ENCODE data around the gene VCAN. TPM values are rescaled to one million over a fixed set of nuclear protein-coding genes. Genes with fewer than 3 reads are reported as not detected.

Gene VCAN
- total RNA-seq, 4 donors from 2014 or later, result 9.4 to 49.2 (median 10.9) TPM

GRCh38 chr5:83485842-83486241 is 14.3 kb downstream of the VCAN start:
- H3K4me1 ChIP-seq, result no peaks in the 10 kb centered on the region
- intact Hi-C loops (cut with DNase I; ENCODE audit: low total_unique reads) (no loop called here), in situ Hi-C loops (cut with MboI; ENCODE audit: low pct_ligation_motif_present in 1 of 4, low pct_unique_long_range_greater_than_20kb in 1 of 4, low sequenced_read_pairs in 3 of 4) (no loop called here)
- no peaks in the 10 kb centered on the region for H3K9me3 ChIP-seq
- no peaks in the 10 kb centered on the region for H3K36me3 ChIP-seq
- H3K27me3 ChIP-seq, result no peaks in the 10 kb centered on the region
- H3K4me3 ChIP-seq, result no peak overlapping the region
- WGBS, 2 donors (ENCODE audit: low coverage in 1 of 2), result 82 to 87% methylated on average over 2 to 4 of the region's 4 CpGs
- no peak overlapping the region for H3K27ac ChIP-seq
- no peak for DNase-seq
- no peak for TF ChIP-seq EP300 (IDR thresholded peaks at IDR 0.05; ENCODE audit: low read depth)
- no peak for TF ChIP-seq CTCF (IDR thresholded peaks at IDR 0.05)
- TF ChIP-seq POLR2AphosphoS5 (IDR thresholded peaks at IDR 0.05), result no peak
- TF ChIP-seq POLR2A (IDR thresholded peaks at IDR 0.05), result no peak

- no peaks in the 10 kb centered on the region for H3K4me1 ChIP-seq
- in situ Hi-C loops (cut with MboI; ENCODE audit: low pct_ligation_motif_present in 1 of 4, low pct_unique_long_range_greater_than_20kb in 1 of 4, low sequenced_read_pairs in 3 of 4), result no loop called here
- intact Hi-C loops (cut with DNase I; ENCODE audit: low total_unique reads), result no loop called here
- H3K27ac ChIP-seq, result no peak overlapping the region
- 66 to 70% methylated on average over 1 of the region's 1 CpG for WGBS, 2 donors (ENCODE audit: low coverage in 1 of 2)
- H3K27me3 ChIP-seq, result no peaks in the 10 kb centered on the region
- no peaks in the 10 kb centered on the region for H3K9me3 ChIP-seq
- DNase-seq, result no peak
- H3K36me3 ChIP-seq, result no peaks in the 10 kb centered on the region
- no peak for TF ChIP-seq POLR2AphosphoS5 (IDR thresholded peaks at IDR 0.05)
- TF ChIP-seq POLR2A (IDR thresholded peaks at IDR 0.05), result no peak
- no peak for TF ChIP-seq EP300 (IDR thresholded peaks at IDR 0.05; ENCODE audit: low read depth)
- no peak for TF ChIP-seq CTCF (IDR thresholded peaks at IDR 0.05)
- no peak overlapping the region for H3K4me3 ChIP-seq
Observed at GRCh38 chr5:83487155-83487554, 15.6 kb downstream of the VCAN start.

- Histone ChIP-seq H3K36me3 (no peaks in the 10 kb centered on the region), H3K27ac (no peak overlapping the region), H3K27me3 (no peaks in the 10 kb centered on the region), H3K4me3 (no peak overlapping the region), H3K9me3 (no peaks in the 10 kb centered on the region), H3K4me1 (no peaks in the 10 kb centered on the region)
- intact Hi-C loops (cut with DNase I; ENCODE audit: low total_unique reads) (no loop called here), in situ Hi-C loops (cut with MboI; ENCODE audit: low pct_ligation_motif_present in 1 of 4, low pct_unique_long_range_greater_than_20kb in 1 of 4, low sequenced_read_pairs in 3 of 4) (no loop called here)
- TF ChIP-seq POLR2A (IDR thresholded peaks at IDR 0.05) (no peak), CTCF (IDR thresholded peaks at IDR 0.05) (no peak), EP300 (IDR thresholded peaks at IDR 0.05; ENCODE audit: low read depth) (no peak), POLR2AphosphoS5 (IDR thresholded peaks at IDR 0.05) (no peak)
- no peak for DNase-seq
- 33 to 37% methylated on average over 1 of the region's 1 CpG for WGBS, 2 donors (ENCODE audit: low coverage in 1 of 2)
Observed at GRCh38 chr5:83488271-83488670, 16.7 kb downstream of the VCAN start.

GRCh38 chr5:83488821-83489220 is 17.3 kb downstream of the VCAN start:
- Histone ChIP-seq H3K9me3 (no peaks in the 10 kb centered on the region), H3K4me3 (no peak overlapping the region), H3K4me1 (no peaks in the 10 kb centered on the region), H3K36me3 (no peaks in the 10 kb centered on the region), H3K27me3 (no peaks in the 10 kb centered on the region), H3K27ac (no peak overlapping the region)
- no peak for DNase-seq
- intact Hi-C loops (cut with DNase I; ENCODE audit: low total_unique reads) (no loop called here), in situ Hi-C loops (cut with MboI; ENCODE audit: low pct_ligation_motif_present in 1 of 4, low pct_unique_long_range_greater_than_20kb in 1 of 4, low sequenced_read_pairs in 3 of 4) (no loop called here)
- TF ChIP-seq CTCF (IDR thresholded peaks at IDR 0.05) (no peak), POLR2A (IDR thresholded peaks at IDR 0.05) (no peak), POLR2AphosphoS5 (IDR thresholded peaks at IDR 0.05) (no peak), EP300 (IDR thresholded peaks at IDR 0.05; ENCODE audit: low read depth) (no peak)

Data from transverse colon (tissue), 4 donors.